HCT116 (cell line): Measurements from ENCODE around the gene RAD52. TPM values are rescaled to one million over a fixed set of nuclear protein-coding genes. Genes with fewer than 3 reads are reported as not detected.

ENCODE experiments used
- ATAC-seq: fragments of 200-7000 bp; cut with Tn5 transposase; 2 replicates; pipeline ENCODE4 v1.9.1; 2020; ENCODE audit warnings: mild to moderate bottlenecking, moderate library complexity
- BruUV-seq: library from RNA; stranded (reverse); fragments of 400-500 nt; replicated peaks from 2 replicates; lab custom pipeline; 2021; lab: Mats Ljungman, UMichigan
- CTCF ChIA-PET: fragments of 300-600 bp; sonication (Branson Sonifier 250); formaldehyde crosslinking; loops from one replicate; lab custom pipeline; 2021; ENCODE audit warnings: antibody characterized with exemption; lab: Charles Lee
- POLR2A ChIA-PET: fragments of 300-600, 350-600 bp; sonication (Branson Sonifier 250); formaldehyde crosslinking; loops from one replicate; lab custom pipeline; 2021; ENCODE audit warnings: antibody characterized with exemption; lab: Charles Lee
- RAD21 ChIA-PET, 2 experiments: fragments of 300-600 bp; sonication (Branson Sonifier 250); formaldehyde crosslinking; loops; one replicate each; lab custom pipeline; 2023; ENCODE audit warnings: low total read pairs in 2 of 2; ENCODE audit not compliant: uncharacterized antibody in 2 of 2, unreplicated experiment in 2 of 2, low non-redundant PET in 1 of 2; lab: Charles Lee
- DNase-seq: peaks from one replicate; pipeline ENCODE4 v3.0.0-alpha.2; 2010; ENCODE audit warnings: low read depth, low spot score
- H2AFZ ChIP-seq: fragments of 200-600 bp; shearing (Covaris generic), sonication (generic); 2 replicates; pipeline ENCODE4 v1.6.1; 2017; ENCODE audit warnings: low read depth, mixed run types, mixed read lengths, antibody characterized with exemption, low read length; ENCODE audit not compliant: poor library complexity, severe bottlenecking
- H3K27ac ChIP-seq: 2 replicates; pipeline ENCODE4 v1.5.1; 2012; ENCODE audit warnings: low read depth, low read length
- H3K27me3 ChIP-seq: fragments of 200-600 bp; sonication (generic); 2 replicates; pipeline ENCODE4 v1.6.1; 2016; ENCODE audit warnings: mixed run types, low read length, mixed read lengths; ENCODE audit not compliant: insufficient read depth
- H3K36me3 ChIP-seq, 2 experiments: fragments of 200-500 bp in 1 of 2; fragments of 200-600 bp in 1 of 2; sonication (Bioruptor generic) in 1 of 2; sonication (generic) in 1 of 2; 2 replicates each; pipeline versions ENCODE4 v1.5.1 to v1.6.1; 2014 to 2016; ENCODE audit warnings: low read length in 2 of 2, inconsistent platforms in 1 of 2, mixed read lengths in 1 of 2, mixed run types in 1 of 2; ENCODE audit not compliant: insufficient read depth in 2 of 2, control insufficient read depth in 1 of 2
- H3K4me1 ChIP-seq, 2 experiments: fragments of 200-600 bp in 1 of 2; sonication (generic) in 1 of 2; 2 replicates each; pipeline versions ENCODE4 v1.5.1 to v1.6.1; 2012 to 2017; ENCODE audit warnings: low read length in 2 of 2, inconsistent platforms in 1 of 2, mild to moderate bottlenecking in 1 of 2, mixed read lengths in 1 of 2, mixed run types in 1 of 2, moderate library complexity in 1 of 2; ENCODE audit not compliant: insufficient read depth in 2 of 2, control insufficient read depth in 1 of 2
- H3K4me2 ChIP-seq: fragments of 200-600 bp; sonication (generic); 2 replicates; pipeline ENCODE4 v1.6.1; 2017; ENCODE audit warnings: mixed run types, low read length, mixed read lengths
- H3K4me3 ChIP-seq, 2 experiments: fragments of 200-600 bp in 1 of 2; sonication (generic) in 1 of 2; replicated peaks in 1 of 2; 2 replicates each; pipeline ENCODE4 v1.5.1; 2011 to 2016; ENCODE audit warnings: low read length in 2 of 2, control low read depth in 1 of 2, low read depth in 1 of 2, mild to moderate bottlenecking in 1 of 2, mixed read lengths in 1 of 2, mixed run types in 1 of 2
- H3K79me2 ChIP-seq: fragments of 200-600 bp; sonication (generic); 2 replicates; pipeline ENCODE4 v1.6.1; 2017; ENCODE audit warnings: mild to moderate bottlenecking, mixed run types, low read length, moderate library complexity, mixed read lengths; ENCODE audit not compliant: insufficient read depth
- H3K9ac ChIP-seq: fragments of 200-600 bp; sonication (generic); 2 replicates; pipeline ENCODE4 v1.6.1; 2016; ENCODE audit warnings: low read length, mixed read lengths
- H3K9me2 ChIP-seq: fragments of 200-600 bp; sonication (generic), shearing (Covaris generic); 2 replicates; pipeline ENCODE4 v1.6.1; 2017; ENCODE audit warnings: mixed run types, mild to moderate bottlenecking, moderate library complexity; ENCODE audit not compliant: insufficient read depth
- H3K9me3 ChIP-seq, 2 experiments: fragments of 200-500 bp in 1 of 2; fragments of 200-600 bp in 1 of 2; sonication (Bioruptor generic) in 1 of 2; sonication (generic) in 1 of 2; 2 replicates each; pipeline ENCODE4 v1.6.1; 2014 to 2017; ENCODE audit warnings: low read length in 2 of 2, mixed read lengths in 2 of 2, inconsistent platforms in 1 of 2, low read depth in 1 of 2, mild to moderate bottlenecking in 1 of 2, mixed run types in 1 of 2, moderate library complexity in 1 of 2; ENCODE audit not compliant: control insufficient read depth in 1 of 2, insufficient read depth in 1 of 2
- H4K20me1 ChIP-seq: fragments of 200-600 bp; sonication (generic), shearing (Covaris generic); 2 replicates; pipeline ENCODE4 v1.6.1; 2017; ENCODE audit warnings: mixed run types, mild to moderate bottlenecking, moderate library complexity; ENCODE audit not compliant: insufficient read depth
- ATF3 ChIP-seq: IDR thresholded peaks from 2 replicates; pipeline ENCODE4 v1.6.1; 2012
- CBX3 ChIP-seq: IDR thresholded peaks from 2 replicates; pipeline ENCODE4 v1.6.1; 2012; ENCODE audit warnings: low read depth
- CTCF ChIP-seq, 3 experiments: fragments of 200-600 bp in 1 of 3; sonication (generic) in 1 of 3; IDR thresholded peaks in 2 of 3; conservative IDR thresholded peaks in 1 of 3; 2 replicates each; pipeline ENCODE4 v1.5.1; 2012 to 2017; ENCODE audit warnings: low read depth in 2 of 3, low read length in 2 of 3, antibody characterized with exemption in 1 of 3, borderline replicate concordance in 1 of 3, control low read depth in 1 of 3, mild to moderate bottlenecking in 1 of 3, mixed read lengths in 1 of 3, mixed run types in 1 of 3, moderate library complexity in 1 of 3; ENCODE audit not compliant: insufficient read depth in 1 of 3
- ELF1 ChIP-seq: IDR thresholded peaks from 2 replicates; pipeline ENCODE4 v1.6.1; 2012; ENCODE audit warnings: low read depth, borderline replicate concordance
- EZH2 ChIP-seq: fragments of 200-600 bp; sonication (generic); IDR thresholded peaks from 2 replicates; pipeline ENCODE4 v1.6.1; 2017; ENCODE audit warnings: antibody characterized with exemption, mixed run types
- POLR2A ChIP-seq: IDR thresholded peaks from 2 replicates; pipeline ENCODE4 v1.7.0; 2011; ENCODE audit warnings: borderline replicate concordance; ENCODE audit not compliant: insufficient read depth, insufficient read length; ENCODE audit errors: extremely low read depth
- POLR2AphosphoS5 ChIP-seq: IDR thresholded peaks from 2 replicates; pipeline ENCODE4 v1.6.1; 2011; ENCODE audit warnings: mild to moderate bottlenecking, low read depth, low read length, moderate library complexity
- SRF ChIP-seq: IDR thresholded peaks from 2 replicates; pipeline ENCODE4 v1.6.1; 2012; ENCODE audit warnings: low read depth
- TCF7L2 ChIP-seq: IDR thresholded peaks from 2 replicates; pipeline ENCODE4 v1.7.0; 2011; ENCODE audit warnings: borderline replicate concordance, inconsistent platforms; ENCODE audit not compliant: insufficient read depth, insufficient read length; ENCODE audit errors: extremely low read depth
- ZFX ChIP-seq: fragments of 450-650 bp; IDR thresholded peaks from 2 replicates; pipeline ENCODE4 v1.6.1; 2017
- ZNF274 ChIP-seq: fragments of 200-500 bp; sonication (Bioruptor generic); IDR thresholded peaks from 2 replicates; pipeline ENCODE4 v1.6.1; 2014; ENCODE audit warnings: mild to moderate bottlenecking, low read depth, low read length, inconsistent platforms
- intact Hi-C: fragments of 100-400 bp; cut with micrococcal nuclease; formaldehyde crosslinking; loops from 2 replicates; pipeline ENCODE4 v1.10.0; 2022
- total RNA-seq: library from RNA; stranded (reverse); gene quantifications from one replicate; pipeline ENCODE4 v1.2.1, GENCODE V29; 2021; ENCODE audit not compliant: unreplicated experiment

Gene RAD52
- total RNA-seq, 1 experiment from 2014 or later: 24.4 TPM

- RAD21 ChIA-PET: no interaction called here
- TF ChIP-seq ATF3 (no peak), ZFX (no peak), POLR2A (no peak), TCF7L2 (no peak), CBX3 (no peak), SRF (no peak), ELF1 (no peak), ZNF274 (no peak), POLR2AphosphoS5 (no peak), CTCF (IDR thresholded peaks at IDR 0.05 in 2 of 3, conservative IDR thresholded peaks at IDR 0.05 in 1 of 3; ENCODE audit: borderline replicate concordance in 1 of 3, insufficient read depth in 1 of 3, low read depth in 2 of 3, low read length in 2 of 3) (no peak), EZH2 (no peak)
- CTCF ChIA-PET: interaction anchor here (1.9 kb wide), 1 partner anchor 19 kb away, joined by 7 read pairs; the partner anchor contains the start of gene RAD52
- intact Hi-C loops: no loop called here
- no peaks in the 10 kb centered on the region for H3K79me2 ChIP-seq
- no peak overlapping the region for H3K27ac ChIP-seq
- no peak overlapping the region for H3K9ac ChIP-seq
- DNase-seq (no peak), ATAC-seq (no peak)
- H3K4me2 ChIP-seq: no peak overlapping the region
- H3K9me3 ChIP-seq: no peaks in the 10 kb centered on the region
- no peak overlapping the region for H3K4me3 ChIP-seq
- POLR2A ChIA-PET: no interaction called here
- H4K20me1 ChIP-seq: no peaks in the 10 kb centered on the region
- H3K4me1 ChIP-seq: peaks cover 3 to 13% of the 10 kb centered on the region in 2 experiments; a peak in 3 of 4 replicates
- no peak overlapping the region for H2AFZ ChIP-seq
- no peaks in the 10 kb centered on the region for H3K9me2 ChIP-seq
- H3K36me3 ChIP-seq: no peaks in the 10 kb centered on the region
- no TSS peak for BruUV-seq
- H3K27me3 ChIP-seq: no peaks in the 10 kb centered on the region
Observed at GRCh38 chr12:968545-968944, 19.1 kb upstream of the RAD52 start.
